Thyroid gland (tissue), 4 donors: ENCODE results near the gene AP4E1. TPM values are rescaled to one million over a fixed set of nuclear protein-coding genes. Genes with fewer than 3 reads are reported as not detected.
"Not testable (repeated sequence)": the region's sequence is repeated elsewhere in the genome, so short reads cannot be mapped to it uniquely, and the experiment has no call there.

ENCODE experiments used
- DNase-seq, 2 donors: peaks; one replicate each; pipeline ENCODE4 v3.0.0-alpha.2; 2019
- H3K27ac ChIP-seq, 3 donors: fragments of 200-600 bp; sonication (generic); 1 replicate in 2 of 3; 2 replicates in 1 of 3; pipeline ENCODE4 v1.5.1; 2016 to 2019; ENCODE audit warnings: mild to moderate bottlenecking in 1 of 3, moderate library complexity in 1 of 3
- H3K27me3 ChIP-seq: fragments of 200-600 bp; sonication (generic); one replicate; pipeline ENCODE4 v1.5.1; 2019
- H3K36me3 ChIP-seq, 2 donors: fragments of 200-600 bp; sonication (generic); one replicate each; pipeline ENCODE4 v1.5.1; 2016 to 2019
- H3K4me1 ChIP-seq, 2 donors: fragments of 200-600 bp; sonication (generic); one replicate each; pipeline ENCODE4 v1.5.1; 2017 to 2019
- H3K4me3 ChIP-seq, 3 donors: fragments of 200-600 bp; sonication (generic); replicated peaks in 1 of 3; 1 replicate in 2 of 3; 2 replicates in 1 of 3; pipeline ENCODE4 v1.5.1; 2016; ENCODE audit warnings: mild to moderate bottlenecking in 1 of 3
- H3K9me3 ChIP-seq: fragments of 200-600 bp; sonication (generic); one replicate; pipeline ENCODE4 v1.5.1; 2017
- CTCF ChIP-seq, 6 experiments: fragments of 200-600 bp in 3 of 6; fragments of 450-650 bp in 3 of 6; sonication (generic) in 3 of 6; IDR thresholded peaks; one replicate each; pipeline ENCODE4 v1.5.1; 2016 to 2019; ENCODE audit warnings: antibody characterized with exemption in 6 of 6, mild to moderate bottlenecking in 2 of 6, inconsistent platforms in 1 of 6, moderate library complexity in 1 of 6
- POLR2A ChIP-seq, 2 donors: fragments of 450-650 bp; IDR thresholded peaks; one replicate each; pipeline ENCODE4 v1.6.1; 2017; ENCODE audit warnings: antibody characterized with exemption in 2 of 2, mild to moderate bottlenecking in 2 of 2, moderate library complexity in 1 of 2
- whole genome bisulfite sequencing, 2 donors: methylation state at CpG; one replicate each; pipeline ENCODE4 v1.1.5; 2017; 5-methylcytosine and 5-hydroxymethylcytosine counted together
- intact Hi-C: fragments of 100-400 bp; cut with DNase I; formaldehyde crosslinking; loops from one replicate; pipeline ENCODE4 v1.15.1; 2023
- total RNA-seq, 4 donors: library from RNA; depleted of rRNA; stranded (reverse); fragments of >200 nt; gene quantifications; one replicate each; pipeline ENCODE4 v1.2.3, GENCODE V29; 2016

AP4E1 gene
- total RNA-seq, 4 donors from 2014 or later: 9.3 to 13.3 (median 10.4) TPM

GRCh38 chr15:50865515-50866353 is 42.7 kb upstream of the AP4E1 start:
- intact Hi-C loops: no loop called here
- Histone ChIP-seq H3K36me3 (no peaks in the 10 kb centered on the region), H3K9me3 (no peaks in the 10 kb centered on the region), H3K4me3 (no peak overlapping the region), H3K27ac (no peak overlapping the region), H3K4me1 (peaks cover 8 to 9% of the 10 kb centered on the region in 2 donors), H3K27me3 (no peaks in the 10 kb centered on the region)
- WGBS, 2 donors: 95 to 98% methylated on average over 5 of the region's 5 CpGs
- no peak for DNase-seq
- TF ChIP-seq CTCF (IDR thresholded peaks at IDR 0.05): no peak
- no peak for TF ChIP-seq POLR2A (IDR thresholded peaks at IDR 0.05)

- Histone ChIP-seq H3K4me1 (no peaks in the 10 kb centered on the region), H3K27me3 (no peaks in the 10 kb centered on the region), H3K36me3 (no peaks in the 10 kb centered on the region), H3K4me3 (no peak overlapping the region), H3K27ac (no peak overlapping the region), H3K9me3 (no peaks in the 10 kb centered on the region)
- 85 to 90% methylated on average over 1 of the region's 1 CpG for WGBS, 2 donors
- no peak for TF ChIP-seq CTCF (IDR thresholded peaks at IDR 0.05)
- no peak for TF ChIP-seq POLR2A (IDR thresholded peaks at IDR 0.05)
- intact Hi-C loops: no loop called here
- no peak for DNase-seq
Measured at GRCh38 chr15:50871832-50872231, 36.7 kb upstream of the AP4E1 start.

- no peak overlapping the region for H3K4me3 ChIP-seq
- TF ChIP-seq POLR2A (IDR thresholded peaks at IDR 0.05): no peak
- no peak for TF ChIP-seq CTCF (IDR thresholded peaks at IDR 0.05)
- H3K9me3 ChIP-seq: no peaks in the 10 kb centered on the region
- intact Hi-C loops: no loop called here
- WGBS, 2 donors: 84 to 90% methylated on average over 3 of the region's 3 CpGs
- no peaks in the 10 kb centered on the region for H3K36me3 ChIP-seq
- H3K27ac ChIP-seq: no peak overlapping the region
- DNase-seq: no peak
- peaks cover 0 to 4% of the 10 kb centered on the region in 2 donors for H3K4me1 ChIP-seq
- H3K27me3 ChIP-seq: no peaks in the 10 kb centered on the region
Measured at GRCh38 chr15:50872832-50873426, 35.6 kb upstream of the AP4E1 start.

GRCh38 chr15:50873935-50874361 is 34.5 kb upstream of the AP4E1 start:
- Histone ChIP-seq H3K27me3 (no peaks in the 10 kb centered on the region), H3K36me3 (no peaks in the 10 kb centered on the region), H3K27ac (no peak overlapping the region), H3K4me3 (no peak overlapping the region), H3K4me1 (peaks cover 0 to 4% of the 10 kb centered on the region in 2 donors), H3K9me3 (no peaks in the 10 kb centered on the region)
- intact Hi-C loops: no loop called here
- WGBS, 2 donors: 60 to 68% methylated on average over 8 of the region's 9 CpGs
- TF ChIP-seq CTCF (IDR thresholded peaks at IDR 0.05) (no peak), POLR2A (IDR thresholded peaks at IDR 0.05) (no peak)
- DNase-seq: no peak

GRCh38 chr15:50875238-50875637 is 33.2 kb upstream of the AP4E1 start:
- intact Hi-C loops: loop anchor here (5.0 kb wide), 1 partner anchor 198 kb away; no protein-coding TSS in a partner anchor
- not testable (repeated sequence) for DNase-seq, H3K36me3 ChIP-seq, H3K27ac ChIP-seq, H3K4me1 ChIP-seq, H3K9me3 ChIP-seq, H3K4me3 ChIP-seq, H3K27me3 ChIP-seq
- 95 to 98% methylated on average over 3 of the region's 3 CpGs for WGBS, 2 donors
